ENCODE measurements around the gene PPP1R14B. TPM values are rescaled to one million over a fixed set of nuclear protein-coding genes. Genes with fewer than 3 reads are reported as not detected.

The PPP1R14B gene
- total RNA-seq (2014; rRNA removed; shearing (Covaris generic); ENCODE audit: low replicate concordance), result 413 and 431 TPM in 2 replicates

GRCh38 chr11:64246871-64247728 is at the start of gene PPP1R14B:
TSS of gene PPP1R14B (minus strand) at chr11:64246943. CDS start at chr11:64246673, 270 bp downstream.
- in situ Hi-C loops (cut with HindIII; ENCODE audit: low pct_unique_long_range_greater_than_20kb, low sequenced_read_pairs), result no loop called here
- DNase-seq (ENCODE audit: low read depth), result peak; percentile 88

GRCh38 chr11:64296236-64296635 is 49.5 kb upstream of the PPP1R14B start:
- in situ Hi-C loops (cut with HindIII; ENCODE audit: low pct_unique_long_range_greater_than_20kb, low sequenced_read_pairs), result no loop called here
- DNase-seq (ENCODE audit: low read depth), result no peak

GRCh38 chr11:64295760-64296159 is 49.0 kb upstream of the PPP1R14B start:
- no peak for DNase-seq (ENCODE audit: low read depth)
- in situ Hi-C loops (cut with HindIII; ENCODE audit: low pct_unique_long_range_greater_than_20kb, low sequenced_read_pairs), result no loop called here

GRCh38 chr11:64294774-64295173 is 48.0 kb upstream of the PPP1R14B start:
- in situ Hi-C loops (cut with HindIII; ENCODE audit: low pct_unique_long_range_greater_than_20kb, low sequenced_read_pairs), result no loop called here
- no peak for DNase-seq (ENCODE audit: low read depth)

- in situ Hi-C loops (cut with HindIII; ENCODE audit: low pct_unique_long_range_greater_than_20kb, low sequenced_read_pairs), result no loop called here
- no peak for DNase-seq (ENCODE audit: low read depth)
Observed at GRCh38 chr11:64292460-64293254, 45.9 kb upstream of the PPP1R14B start.

GRCh38 chr11:64291752-64292459 is 45.2 kb upstream of the PPP1R14B start:
- DNase-seq (ENCODE audit: low read depth), result no peak
- in situ Hi-C loops (cut with HindIII; ENCODE audit: low pct_unique_long_range_greater_than_20kb, low sequenced_read_pairs), result no loop called here

- no peak for DNase-seq (ENCODE audit: low read depth)
- in situ Hi-C loops (cut with HindIII; ENCODE audit: low pct_unique_long_range_greater_than_20kb, low sequenced_read_pairs), result no loop called here
Observed at GRCh38 chr11:64291262-64291751, 44.6 kb upstream of the PPP1R14B start, which contains the start of gene KCNK4. TSS of gene KCNK4 (plus strand) at chr11:64291302. CDS start at chr11:64293019, 1,717 bp downstream.

- no peak for DNase-seq (ENCODE audit: low read depth)
- in situ Hi-C loops (cut with HindIII; ENCODE audit: low pct_unique_long_range_greater_than_20kb, low sequenced_read_pairs), result no loop called here
Observed at GRCh38 chr11:64290352-64291261, 43.9 kb upstream of the PPP1R14B start.

- in situ Hi-C loops (cut with HindIII; ENCODE audit: low pct_unique_long_range_greater_than_20kb, low sequenced_read_pairs), result no loop called here
- DNase-seq (ENCODE audit: low read depth), result no peak
Observed at GRCh38 chr11:64289002-64289564, 42.3 kb upstream of the PPP1R14B start.

GRCh38 chr11:64288353-64288750 is 41.6 kb upstream of the PPP1R14B start:
- in situ Hi-C loops (cut with HindIII; ENCODE audit: low pct_unique_long_range_greater_than_20kb, low sequenced_read_pairs), result no loop called here
- DNase-seq (ENCODE audit: low read depth), result no peak

GRCh38 chr11:64287676-64288352 is 41.1 kb upstream of the PPP1R14B start:
- in situ Hi-C loops (cut with HindIII; ENCODE audit: low pct_unique_long_range_greater_than_20kb, low sequenced_read_pairs), result no loop called here
- DNase-seq (ENCODE audit: low read depth), result no peak

- DNase-seq (ENCODE audit: low read depth), result no peak
- in situ Hi-C loops (cut with HindIII; ENCODE audit: low pct_unique_long_range_greater_than_20kb, low sequenced_read_pairs), result no loop called here
Observed at GRCh38 chr11:64286801-64287159, 40.0 kb upstream of the PPP1R14B start.

- in situ Hi-C loops (cut with HindIII; ENCODE audit: low pct_unique_long_range_greater_than_20kb, low sequenced_read_pairs), result no loop called here
Observed at GRCh38 chr11:64285885-64286800, 39.4 kb upstream of the PPP1R14B start.

GRCh38 chr11:64284962-64285884 is 38.5 kb upstream of the PPP1R14B start, which contains the start of gene GPR137:
TSS of gene GPR137 (plus strand) at chr11:64285848. CDS start at chr11:64286525, 677 bp downstream.
- in situ Hi-C loops (cut with HindIII; ENCODE audit: low pct_unique_long_range_greater_than_20kb, low sequenced_read_pairs), result no loop called here
- peak; percentile 75 for DNase-seq (ENCODE audit: low read depth)

More at GRCh38 chr11:64285885-64286800, 39.4 kb upstream of the PPP1R14B start:
- DNase-seq (ENCODE audit: low read depth), result no peak

Data from Caki2 (cell line).